Measurements from ENCODE around the gene MYO7A.

- TF ChIP-seq, protein P1, sequence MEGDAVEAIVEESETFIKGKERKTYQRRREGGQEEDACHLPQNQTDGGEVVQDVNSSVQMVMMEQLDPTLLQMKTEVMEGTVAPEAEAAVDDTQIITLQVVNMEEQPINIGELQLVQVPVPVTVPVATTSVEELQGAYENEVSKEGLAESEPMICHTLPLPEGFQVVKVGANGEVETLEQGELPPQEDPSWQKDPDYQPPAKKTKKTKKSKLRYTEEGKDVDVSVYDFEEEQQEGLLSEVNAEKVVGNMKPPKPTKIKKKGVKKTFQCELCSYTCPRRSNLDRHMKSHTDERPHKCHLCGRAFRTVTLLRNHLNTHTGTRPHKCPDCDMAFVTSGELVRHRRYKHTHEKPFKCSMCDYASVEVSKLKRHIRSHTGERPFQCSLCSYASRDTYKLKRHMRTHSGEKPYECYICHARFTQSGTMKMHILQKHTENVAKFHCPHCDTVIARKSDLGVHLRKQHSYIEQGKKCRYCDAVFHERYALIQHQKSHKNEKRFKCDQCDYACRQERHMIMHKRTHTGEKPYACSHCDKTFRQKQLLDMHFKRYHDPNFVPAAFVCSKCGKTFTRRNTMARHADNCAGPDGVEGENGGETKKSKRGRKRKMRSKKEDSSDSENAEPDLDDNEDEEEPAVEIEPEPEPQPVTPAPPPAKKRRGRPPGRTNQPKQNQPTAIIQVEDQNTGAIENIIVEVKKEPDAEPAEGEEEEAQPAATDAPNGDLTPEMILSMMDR (IDR thresholded peaks at IDR 0.05; ENCODE audit: low read length), result no peak
- no peak for TF ChIP-seq EZH2 (IDR thresholded peaks at IDR 0.05; ENCODE audit: borderline replicate concordance, low read length)
These were observed 7.0 kb downstream of the MYO7A start for GRCh38 chr11:77135069-77135468.

All from OCI-LY1 (cell line).